Endothelial cell of umbilical vein (primary cell): ENCODE data around the gene EIF1B. TPM values are rescaled to one million over a fixed set of nuclear protein-coding genes. Genes with fewer than 3 reads are reported as not detected.

ENCODE experiments used
- BruUV-seq: library from RNA; stranded (reverse); fragments of 400-500 nt; replicated peaks from 2 replicates; lab custom pipeline; 2021; lab: Mats Ljungman, UMichigan
- CTCF ChIA-PET: fragments of 300-600, 350-600 bp; sonication (Branson Sonifier 250); formaldehyde crosslinking; loops from one replicate; lab custom pipeline; 2021; ENCODE audit warnings: antibody characterized with exemption, inconsistent platforms; lab: Charles Lee
- POLR2A ChIA-PET: fragments of 300-600, 350-600 bp; sonication (Branson Sonifier 250); formaldehyde crosslinking; loops from one replicate; lab custom pipeline; 2021; ENCODE audit warnings: antibody characterized with exemption, inconsistent platforms; lab: Charles Lee
- DNase-seq: peaks from one replicate; pipeline ENCODE4 v3.0.0-alpha.2; 2011; ENCODE audit warnings: low read depth, low spot score
- FAIRE-seq: peaks from 2 replicates; lab custom pipeline; 2011; peaks lifted over from hg19 to GRCh38; lab: Jason Lieb, UNC
- H2AFZ ChIP-seq: 2 replicates; pipeline ENCODE4 v1.6.0; 2012; ENCODE audit warnings: low read depth, low read length, control low read depth, inconsistent platforms
- H3K27ac ChIP-seq: 2 replicates; pipeline ENCODE4 v1.5.1; 2011; ENCODE audit warnings: low read depth, mild to moderate bottlenecking, control low read depth, low read length, moderate library complexity; ENCODE audit not compliant: insufficient read depth
- H3K27me3 ChIP-seq, 2 experiments: 2 replicates each; pipeline versions ENCODE4 v1.6.0 to v1.6.1; 2011; ENCODE audit warnings: low read length in 2 of 2, mixed read lengths in 1 of 2; ENCODE audit not compliant: control insufficient read depth in 2 of 2, insufficient read depth in 2 of 2
- H3K36me3 ChIP-seq, 2 experiments: 2 replicates in 1 of 2; 3 replicates in 1 of 2; pipeline ENCODE4 v1.5.1; 2011; ENCODE audit warnings: low read length in 2 of 2, mild to moderate bottlenecking in 1 of 2, moderate library complexity in 1 of 2; ENCODE audit not compliant: control insufficient read depth in 2 of 2, insufficient read depth in 2 of 2; ENCODE audit errors: extremely low read depth in 1 of 2
- H3K4me1 ChIP-seq: 3 replicates; pipeline ENCODE4 v1.5.1; 2011; ENCODE audit warnings: mild to moderate bottlenecking, low read length; ENCODE audit not compliant: control insufficient read depth, insufficient read depth; ENCODE audit errors: extremely low read depth
- H3K4me2 ChIP-seq: 2 replicates; pipeline ENCODE4 v1.6.1; 2011; ENCODE audit warnings: low read length, control low read depth, mixed read lengths; ENCODE audit not compliant: insufficient read depth
- H3K4me3 ChIP-seq, 3 experiments: fragments of 200-600 bp in 1 of 3; sonication (generic), shearing (Covaris generic) in 1 of 3; replicated peaks in 1 of 3; 2 replicates each; pipeline ENCODE4 v1.5.1; 2011 to 2016; ENCODE audit warnings: control low read depth in 3 of 3, low read length in 3 of 3, mild to moderate bottlenecking in 2 of 3, inconsistent platforms in 1 of 3, low read depth in 1 of 3, moderate library complexity in 1 of 3; ENCODE audit not compliant: insufficient read depth in 1 of 3
- H3K79me2 ChIP-seq: 2 replicates; pipeline ENCODE4 v1.6.0; 2012; ENCODE audit warnings: low read length, inconsistent platforms; ENCODE audit not compliant: control insufficient read depth, insufficient read depth
- H3K9ac ChIP-seq: replicated peaks from 2 replicates; pipeline ENCODE3; 2011; ENCODE audit warnings: low read length, control low read depth; ENCODE audit not compliant: insufficient read depth; ENCODE audit errors: extremely low read depth
- H3K9me1 ChIP-seq: replicated peaks from 3 replicates; pipeline ENCODE4 v1.6.0; 2011; ENCODE audit warnings: mild to moderate bottlenecking, low read length; ENCODE audit not compliant: control insufficient read depth, insufficient read depth; ENCODE audit errors: extremely low read depth
- H3K9me3 ChIP-seq: replicated peaks from 2 replicates; pipeline ENCODE4 v1.5.1; 2012; ENCODE audit warnings: low read length, inconsistent platforms; ENCODE audit not compliant: control insufficient read depth, insufficient read depth
- H4K20me1 ChIP-seq: replicated peaks from 2 replicates; pipeline ENCODE3; 2011; ENCODE audit warnings: mild to moderate bottlenecking, low read length; ENCODE audit not compliant: control insufficient read depth, insufficient read depth; ENCODE audit errors: extremely low read depth
- EZH2 ChIP-seq: IDR thresholded peaks from 2 replicates; pipeline ENCODE4 v1.6.1; 2012; ENCODE audit warnings: borderline replicate concordance, low read depth, mild to moderate bottlenecking, moderate library complexity, low read length, inconsistent platforms; ENCODE audit not compliant: severe bottlenecking
- FOS ChIP-seq: IDR thresholded peaks from 2 replicates; pipeline ENCODE4 v1.6.1; 2011; ENCODE audit warnings: mild to moderate bottlenecking, low read length, moderate library complexity, borderline replicate concordance; ENCODE audit not compliant: insufficient read depth
- GATA2 ChIP-seq: IDR thresholded peaks from 2 replicates; pipeline ENCODE4 v1.7.0; 2011; ENCODE audit warnings: low read depth, mild to moderate bottlenecking, moderate library complexity, mixed read lengths, low read length; ENCODE audit not compliant: insufficient read length, insufficient read depth
- JUN ChIP-seq: IDR thresholded peaks from 2 replicates; pipeline ENCODE4 v1.6.1; 2011; ENCODE audit warnings: borderline replicate concordance, low read depth; ENCODE audit not compliant: insufficient read length, insufficient read depth
- MYC ChIP-seq: IDR thresholded peaks from one replicate; pipeline ENCODE4 v1.6.1; 2011; ENCODE audit warnings: mild to moderate bottlenecking, low read depth, low read length
- POLR2A ChIP-seq: IDR thresholded peaks from 2 replicates; pipeline ENCODE4 v1.6.1; 2012; ENCODE audit warnings: low read depth, mild to moderate bottlenecking, control low read depth, low read length
- POLR2AphosphoS5 ChIP-seq: IDR thresholded peaks from 2 replicates; pipeline ENCODE4 v1.6.1; 2012; ENCODE audit warnings: low read depth, mild to moderate bottlenecking, control low read depth, low read length, moderate library complexity; ENCODE audit not compliant: insufficient read depth
- dilution Hi-C: fragments of 300-500 bp; cut with MboI; formaldehyde crosslinking; loops from one replicate; pipeline ENCODE4 v1.15.0; 2019; ENCODE audit warnings: low sequenced_read_pairs; ENCODE audit not compliant: extremely low pct_ligation_motif_present
- intact Hi-C: fragments of 100-400 bp; cut with micrococcal nuclease; formaldehyde crosslinking; loops from one replicate; pipeline ENCODE4 v1.10.0; 2022
- polyA plus RNA-seq, 4 experiments: library from polyadenylated mRNA; depleted of rRNA in 3 of 4; stranded (reverse) in 3 of 4; unstranded in 1 of 4; fragments of >200 nt; gene quantifications; 2 replicates each; pipeline versions ENCODE4 v1.2.1 to v1.2.3, GENCODE V29; 2011 to 2012; ENCODE audit warnings: missing spikeins in 1 of 4
- total RNA-seq: library from RNA; stranded (reverse); gene quantifications from 2 replicates; pipeline ENCODE4 v1.2.3, GENCODE V29; 2021
- TF ChIP-seq, protein P1 (sequence below): IDR thresholded peaks from 2 replicates; pipeline ENCODE4 v1.6.1; 2011; ENCODE audit not compliant: insufficient read depth, insufficient read length
- TF ChIP-seq, protein P2 (sequence below), 2 donors: IDR thresholded peaks; 1 replicate in 1 of 2; 2 replicates in 1 of 2; pipeline ENCODE4 v1.5.1; 2011; ENCODE audit warnings: low read length in 2 of 2, mild to moderate bottlenecking in 2 of 2, moderate library complexity in 2 of 2, control low read depth in 1 of 2, inconsistent platforms in 1 of 2, low read depth in 1 of 2; ENCODE audit not compliant: insufficient read depth in 1 of 2; ENCODE audit errors: extremely low read depth in 1 of 2

The EIF1B gene
- total and polyA plus RNA-seq, 2 donors (not counting 3 experiments of a cell fraction or from before 2014, with no cell fraction given) = 17.8 to 46.0 TPM

DNA sequence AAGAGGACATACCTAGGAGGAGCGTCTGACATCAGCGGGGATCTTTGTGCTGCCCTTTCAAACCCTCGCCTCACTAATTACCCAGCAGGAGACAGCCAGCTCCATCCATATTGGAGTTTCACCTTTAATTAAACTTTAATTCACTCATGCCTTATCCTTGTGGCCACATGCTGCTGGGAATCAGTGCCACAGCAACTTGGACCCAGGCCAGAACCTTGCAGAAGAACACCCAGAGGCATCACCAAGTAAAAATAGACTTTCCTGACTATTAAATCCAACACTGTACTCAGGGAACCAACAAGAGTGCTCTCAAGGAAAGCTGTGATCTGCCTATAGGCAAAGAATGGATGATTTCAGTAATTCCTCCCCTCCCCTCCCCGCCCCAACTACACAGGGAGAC, 23.9 kb downstream of the EIF1B start:
- intact Hi-C loops = no loop called here
- no peaks in the 10 kb centered on the region for H3K9me3 ChIP-seq
- POLR2A ChIA-PET = no interaction called here

DNA sequence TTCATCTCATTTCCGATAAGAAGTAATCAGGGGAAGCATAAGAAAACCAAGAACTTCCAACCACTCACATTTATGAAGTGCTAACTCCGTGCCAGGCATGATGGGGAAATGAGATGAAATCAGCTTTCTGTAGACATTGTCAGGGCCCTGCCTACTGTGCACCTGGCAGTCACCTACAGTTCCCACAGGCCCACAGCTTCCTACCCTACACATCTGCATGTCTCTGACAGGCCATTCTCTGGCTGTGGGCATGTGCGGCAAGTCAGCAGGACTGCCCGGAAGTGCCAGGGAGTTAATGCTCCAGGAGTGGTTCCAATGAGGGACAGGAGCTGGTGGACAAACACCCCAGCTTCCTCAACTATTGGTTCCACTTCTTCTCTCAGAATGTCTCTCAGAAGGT, 24.3 kb downstream of the EIF1B start:
- ChIA-PET CTCF (interaction anchor here (0.7 to 2.0 kb wide), 3 partner anchors 11 to 351 kb away, joined by 3 to 5 read pairs (median 4); no protein-coding TSS in a partner anchor), POLR2A (no interaction called here)
- no TSS peak for BruUV-seq
- FAIRE-seq (no peak), DNase-seq (no peak)
- Histone ChIP-seq H3K9me1 (no peaks in the 10 kb centered on the region), H3K27me3 (peaks cover 0 to 7% of the 10 kb centered on the region in 2 experiments), H3K27ac (no peak overlapping the region), H3K9ac (no peak overlapping the region), H3K9me3 (no peaks in the 10 kb centered on the region), H3K36me3 (no peaks in the 10 kb centered on the region), H3K79me2 (no peaks in the 10 kb centered on the region), H3K4me2 (no peak overlapping the region), H3K4me3 (no peak overlapping the region), H2AFZ (no peak overlapping the region), H4K20me1 (no peaks in the 10 kb centered on the region), H3K4me1 (no peaks in the 10 kb centered on the region)
- dilution Hi-C loops = no loop called here
- intact Hi-C loops = no loop called here
- TF ChIP-seq POLR2A = no peak
- TF ChIP-seq GATA2 = no peak
- TF ChIP-seq, protein P1, sequence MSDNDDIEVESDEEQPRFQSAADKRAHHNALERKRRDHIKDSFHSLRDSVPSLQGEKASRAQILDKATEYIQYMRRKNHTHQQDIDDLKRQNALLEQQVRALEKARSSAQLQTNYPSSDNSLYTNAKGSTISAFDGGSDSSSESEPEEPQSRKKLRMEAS = no peak
- TF ChIP-seq JUN = no peak
- TF ChIP-seq, protein P2, sequence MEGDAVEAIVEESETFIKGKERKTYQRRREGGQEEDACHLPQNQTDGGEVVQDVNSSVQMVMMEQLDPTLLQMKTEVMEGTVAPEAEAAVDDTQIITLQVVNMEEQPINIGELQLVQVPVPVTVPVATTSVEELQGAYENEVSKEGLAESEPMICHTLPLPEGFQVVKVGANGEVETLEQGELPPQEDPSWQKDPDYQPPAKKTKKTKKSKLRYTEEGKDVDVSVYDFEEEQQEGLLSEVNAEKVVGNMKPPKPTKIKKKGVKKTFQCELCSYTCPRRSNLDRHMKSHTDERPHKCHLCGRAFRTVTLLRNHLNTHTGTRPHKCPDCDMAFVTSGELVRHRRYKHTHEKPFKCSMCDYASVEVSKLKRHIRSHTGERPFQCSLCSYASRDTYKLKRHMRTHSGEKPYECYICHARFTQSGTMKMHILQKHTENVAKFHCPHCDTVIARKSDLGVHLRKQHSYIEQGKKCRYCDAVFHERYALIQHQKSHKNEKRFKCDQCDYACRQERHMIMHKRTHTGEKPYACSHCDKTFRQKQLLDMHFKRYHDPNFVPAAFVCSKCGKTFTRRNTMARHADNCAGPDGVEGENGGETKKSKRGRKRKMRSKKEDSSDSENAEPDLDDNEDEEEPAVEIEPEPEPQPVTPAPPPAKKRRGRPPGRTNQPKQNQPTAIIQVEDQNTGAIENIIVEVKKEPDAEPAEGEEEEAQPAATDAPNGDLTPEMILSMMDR (IDR thresholded peaks at IDR 0.05; ENCODE audit: extremely low read depth in 1 of 2, insufficient read depth in 1 of 2, low read depth in 1 of 2, low read length in 2 of 2) = no peak
- no peak for TF ChIP-seq POLR2AphosphoS5
- no peak for TF ChIP-seq EZH2
- no peak for TF ChIP-seq MYC
- no peak for TF ChIP-seq FOS

More for the DNA sequence above, 23.9 kb downstream of the EIF1B start:
- CTCF ChIA-PET = no interaction called here
- Histone ChIP-seq H2AFZ (no peak overlapping the region), H3K79me2 (no peaks in the 10 kb centered on the region), H3K4me3 (no peak overlapping the region), H3K36me3 (no peaks in the 10 kb centered on the region), H4K20me1 (no peaks in the 10 kb centered on the region), H3K4me2 (no peak overlapping the region), H3K9ac (no peak overlapping the region), H3K4me1 (no peaks in the 10 kb centered on the region), H3K27me3 (peaks cover 0 to 6% of the 10 kb centered on the region in 2 experiments), H3K9me1 (no peaks in the 10 kb centered on the region), H3K27ac (no peak overlapping the region)
- TF ChIP-seq, protein P2 (IDR thresholded peaks at IDR 0.05; ENCODE audit: extremely low read depth in 1 of 2, insufficient read depth in 1 of 2, low read depth in 1 of 2, low read length in 2 of 2) = no peak
- TF ChIP-seq, protein P1 = no peak
- no peak for TF ChIP-seq EZH2
- dilution Hi-C loops = no loop called here
- DNase-seq (no peak), FAIRE-seq (no peak)
- BruUV-seq = no TSS peak
